Heart right ventricle (tissue), 16 donors: ENCODE results near the gene BFSP2. TPM values are rescaled to one million over a fixed set of nuclear protein-coding genes. Genes with fewer than 3 reads are reported as not detected.

ENCODE experiments used
- ATAC-seq, 8 donors: fragments of 200-7000 bp; cut with Tn5 transposase; one replicate each; pipeline ENCODE4 v1.9.1; 2020; ENCODE audit warnings: mild to moderate bottlenecking in 8 of 8, moderate library complexity in 8 of 8, moderate number of reproducible peaks in 1 of 8
- DNase-seq, 2 donors: peaks; one replicate each; pipeline ENCODE4 v3.0.0-alpha.2; 2020
- H3K27ac ChIP-seq, 10 donors: fragments of 200-600 bp; sonication (generic) in 2 of 10; one replicate each; pipeline versions ENCODE4 v1.5.0 to v1.8.0; 2020 to 2022; ENCODE audit warnings: mild to moderate bottlenecking in 3 of 10
- H3K27me3 ChIP-seq, 7 donors: fragments of 200-600 bp; one replicate each; pipeline ENCODE4 v1.8.0; 2021 to 2022; ENCODE audit warnings: mild to moderate bottlenecking in 2 of 7
- H3K36me3 ChIP-seq, 9 donors: fragments of 200-600 bp; sonication (generic) in 1 of 9; one replicate each; pipeline versions ENCODE4 v1.5.0 to v1.8.0; 2020 to 2022; ENCODE audit warnings: mild to moderate bottlenecking in 2 of 9
- H3K4me1 ChIP-seq, 9 donors: fragments of 200-600 bp; sonication (generic) in 1 of 9; one replicate each; pipeline versions ENCODE4 v1.5.0 to v1.8.0; 2020 to 2022; ENCODE audit warnings: mild to moderate bottlenecking in 4 of 9
- H3K4me3 ChIP-seq, 10 donors: fragments of 200-600 bp; sonication (generic) in 2 of 10; one replicate each; pipeline versions ENCODE4 v1.5.0 to v1.8.0; 2020 to 2022; ENCODE audit warnings: mild to moderate bottlenecking in 7 of 10, moderate library complexity in 2 of 10
- H3K9me3 ChIP-seq, 11 donors: fragments of 200-600 bp in 10 of 11; sonication (generic) in 2 of 11; one replicate each; pipeline versions ENCODE4 v1.5.0 to v1.8.0; 2013 to 2022; ENCODE audit warnings: mild to moderate bottlenecking in 2 of 11, control low read depth in 1 of 11, moderate library complexity in 1 of 11
- WGBS, 2 donors: extraction: QIAGEN DNeasy Blood & Tissue Kit; methylation state at CpG; one replicate each; pipeline ENCODE4 v1.1.7; 2013; ENCODE audit warnings: inconsistent platforms in 1 of 2; 5-methylcytosine and 5-hydroxymethylcytosine counted together
- intact Hi-C, 10 donors: fragments of 100-400 bp; cut with DNase I; formaldehyde crosslinking; loops; one replicate each; pipeline versions ENCODE4 v1.11.1 to v1.14.2; 2022
- polyA plus RNA-seq, 2 donors: library from polyadenylated mRNA; stranded (reverse); fragments of 200-250 nt; gene quantifications; one replicate each; pipeline ENCODE4 v1.2.3, GENCODE V29; 2013
- total RNA-seq, 10 donors: library from RNA; stranded (reverse); fragmentation: NEBNext Ultra II Directional in 3 of 10; extraction: Animal tissue kit (Norgen Biotek cat#: 25700) in 3 of 10; gene quantifications; one replicate each; pipeline versions ENCODE4 v1.2.1 to v1.2.4, GENCODE V29; 2021 to 2023
- TF ChIP-seq, protein P1 (sequence below), 9 donors: fragments of 200-600 bp; sonication (generic) in 2 of 9; IDR thresholded peaks; one replicate each; pipeline versions ENCODE4 v1.5.0 to v1.8.0; 2021 to 2022; ENCODE audit warnings: antibody characterized with exemption in 9 of 9, mild to moderate bottlenecking in 5 of 9, moderate library complexity in 1 of 9
- donor health status: Arrhythmogenic right ventricular cardiomyopathy.
- donor health status: ischemic (EF 13 %, LVEDD 7.1; RV severe dilation, severe dysfunction).
- donor health status: healthy with polysubstance abuse.
- donor health status: DM: no; HTN: yes; CAD: no.
- donor health status: DM: no; HTN: no; CAD: no.
- donor health status: ischemic (EF 25% LVEDD 6.9; RV normal size, moderate dysfunction).
- donor health status: ischemic (EF 25% LVEDD 5.7; RV mildly dilated, moderate dysfunction).
- donor health status: healthy.
- donor health status: DM: yes; HTN: yes; CAD: no.
- donor health status: Ischemic cardiomyopathy.
- donor health status: ischemic (EF 35%, LVEDD 5.7; RV mildly dilated, moderate dysfunction).
- donor health status: nonischemic (EF 11% LVEDD 7.7; RV severe dilation, severe dysfunction).
- donor health status: DM: yes; HTN: yes; CAD: no.
- donor health status: PGD.
- donor health status: ischemic (EF 29% LVEDD 5.4; RV normal size, mild dysfunction).
- donor health status: nonischemic (EF 23%, LVEDD 6.1; RV moderate dilation, normal function).

BFSP2 gene
- total and polyA plus RNA-seq, 12 donors: 0.17 TPM; not detected in 11

DNA sequence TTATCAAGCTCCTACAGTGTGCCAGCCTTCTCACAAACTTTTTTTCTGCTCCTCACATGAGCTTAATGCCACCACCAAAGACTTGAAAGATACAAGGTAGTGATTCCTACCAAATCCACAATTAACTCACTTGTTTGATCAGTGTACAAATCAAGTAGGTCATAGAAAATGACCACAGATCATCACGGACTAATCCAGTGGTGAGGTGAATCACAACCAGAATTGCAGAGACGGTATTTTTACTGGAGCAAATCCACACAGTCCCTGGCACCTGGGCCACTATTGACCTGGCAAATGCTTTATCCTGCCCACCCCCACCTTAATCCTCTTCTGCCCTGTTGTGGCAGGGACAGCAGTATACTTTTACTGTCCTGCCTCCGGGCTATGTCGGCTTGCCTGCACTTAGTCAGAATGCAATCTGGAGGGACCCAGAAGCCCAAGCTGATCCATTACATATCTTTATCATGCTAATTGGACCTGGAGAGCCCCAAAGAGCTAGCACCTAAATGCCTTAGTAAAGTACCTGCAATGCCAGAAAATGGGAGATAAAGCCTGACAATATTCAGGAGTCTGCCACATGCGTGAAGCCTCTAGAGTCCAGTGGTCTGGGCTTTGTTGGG is 89.7 kb downstream of the BFSP2 start:
- H3K4me1 ChIP-seq: no peaks in the 10 kb centered on the region
- DNase-seq: no peak
- H3K27me3 ChIP-seq: no peaks in the 10 kb centered on the region
- no peak overlapping the region for H3K27ac ChIP-seq
- intact Hi-C loops: loop anchor here in 3 of 10 donors (5.0 to 10.0 kb wide), 2 partner anchors 88 to 95 kb away; no protein-coding TSS in a partner anchor
- 90 to 93% methylated on average over 5 of the region's 5 CpGs for WGBS, 2 donors
- H3K9me3 ChIP-seq: peaks cover 0 to 14% (median 0%) of the 10 kb centered on the region in 11 donors
- TF ChIP-seq, protein P1, sequence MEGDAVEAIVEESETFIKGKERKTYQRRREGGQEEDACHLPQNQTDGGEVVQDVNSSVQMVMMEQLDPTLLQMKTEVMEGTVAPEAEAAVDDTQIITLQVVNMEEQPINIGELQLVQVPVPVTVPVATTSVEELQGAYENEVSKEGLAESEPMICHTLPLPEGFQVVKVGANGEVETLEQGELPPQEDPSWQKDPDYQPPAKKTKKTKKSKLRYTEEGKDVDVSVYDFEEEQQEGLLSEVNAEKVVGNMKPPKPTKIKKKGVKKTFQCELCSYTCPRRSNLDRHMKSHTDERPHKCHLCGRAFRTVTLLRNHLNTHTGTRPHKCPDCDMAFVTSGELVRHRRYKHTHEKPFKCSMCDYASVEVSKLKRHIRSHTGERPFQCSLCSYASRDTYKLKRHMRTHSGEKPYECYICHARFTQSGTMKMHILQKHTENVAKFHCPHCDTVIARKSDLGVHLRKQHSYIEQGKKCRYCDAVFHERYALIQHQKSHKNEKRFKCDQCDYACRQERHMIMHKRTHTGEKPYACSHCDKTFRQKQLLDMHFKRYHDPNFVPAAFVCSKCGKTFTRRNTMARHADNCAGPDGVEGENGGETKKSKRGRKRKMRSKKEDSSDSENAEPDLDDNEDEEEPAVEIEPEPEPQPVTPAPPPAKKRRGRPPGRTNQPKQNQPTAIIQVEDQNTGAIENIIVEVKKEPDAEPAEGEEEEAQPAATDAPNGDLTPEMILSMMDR (IDR thresholded peaks at IDR 0.05): no peak
- no peak for ATAC-seq
- H3K36me3 ChIP-seq: no peaks in the 10 kb centered on the region
- H3K4me3 ChIP-seq: no peak overlapping the region

DNA sequence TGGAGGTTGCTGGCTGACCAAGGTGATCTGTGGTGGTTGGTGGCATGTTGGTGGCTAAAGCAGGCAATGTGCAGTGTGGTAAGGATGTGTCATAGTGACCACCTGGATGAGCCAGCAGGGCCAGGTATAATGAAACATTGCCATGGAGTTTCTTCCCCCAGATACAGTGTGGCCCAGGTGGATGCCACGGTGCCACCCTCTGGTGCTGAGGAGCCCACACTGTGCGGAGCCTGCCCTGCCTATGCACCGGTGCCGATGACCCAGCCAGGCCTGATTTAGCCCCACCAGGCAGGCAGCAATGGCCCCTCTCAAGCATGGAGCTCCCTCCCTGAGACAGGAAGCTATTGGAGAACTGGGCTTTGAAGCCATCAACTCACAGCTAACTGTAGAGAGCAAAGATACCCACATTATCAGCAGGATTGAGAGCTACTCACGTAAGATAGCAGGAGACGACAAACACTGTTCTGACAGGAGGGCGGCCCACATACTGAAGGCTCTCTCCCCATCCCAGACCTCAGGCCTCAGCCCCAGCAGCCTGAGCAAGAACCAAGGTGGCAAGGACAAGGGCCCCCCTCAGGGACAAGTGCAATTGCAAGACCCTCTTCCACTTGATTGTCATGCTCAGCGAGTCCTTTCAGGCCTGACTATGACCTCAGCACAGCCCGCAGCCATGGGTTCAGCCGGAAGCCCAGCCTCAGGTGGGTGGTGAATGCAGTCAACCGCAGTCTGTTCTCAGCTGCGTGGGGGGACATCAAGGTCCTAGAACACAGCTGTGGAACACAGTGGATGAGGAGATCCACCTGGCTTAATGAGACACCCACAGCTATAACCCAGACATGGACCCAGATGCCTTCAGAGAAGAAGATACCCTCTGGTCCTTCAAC is 90.9 kb downstream of the BFSP2 start:
- Histone ChIP-seq H3K4me3 (no peak overlapping the region), H3K27me3 (no peaks in the 10 kb centered on the region), H3K9me3 (peaks cover 0 to 9% (median 0%) of the 10 kb centered on the region in 11 donors), H3K27ac (peak overlapping the region in 1 of 10 donors; percentile 14), H3K36me3 (no peaks in the 10 kb centered on the region), H3K4me1 (no peaks in the 10 kb centered on the region)
- intact Hi-C loops: loop anchor here in 1 of 10 donors (10.0 kb wide), 1 partner anchor 94 kb away; no protein-coding TSS in a partner anchor
- 87 to 93% methylated on average over 12 of the region's 12 CpGs for WGBS, 2 donors
- TF ChIP-seq, protein P1 (IDR thresholded peaks at IDR 0.05): no peak
- DNase-seq (no peak), ATAC-seq (no peak)

DNA sequence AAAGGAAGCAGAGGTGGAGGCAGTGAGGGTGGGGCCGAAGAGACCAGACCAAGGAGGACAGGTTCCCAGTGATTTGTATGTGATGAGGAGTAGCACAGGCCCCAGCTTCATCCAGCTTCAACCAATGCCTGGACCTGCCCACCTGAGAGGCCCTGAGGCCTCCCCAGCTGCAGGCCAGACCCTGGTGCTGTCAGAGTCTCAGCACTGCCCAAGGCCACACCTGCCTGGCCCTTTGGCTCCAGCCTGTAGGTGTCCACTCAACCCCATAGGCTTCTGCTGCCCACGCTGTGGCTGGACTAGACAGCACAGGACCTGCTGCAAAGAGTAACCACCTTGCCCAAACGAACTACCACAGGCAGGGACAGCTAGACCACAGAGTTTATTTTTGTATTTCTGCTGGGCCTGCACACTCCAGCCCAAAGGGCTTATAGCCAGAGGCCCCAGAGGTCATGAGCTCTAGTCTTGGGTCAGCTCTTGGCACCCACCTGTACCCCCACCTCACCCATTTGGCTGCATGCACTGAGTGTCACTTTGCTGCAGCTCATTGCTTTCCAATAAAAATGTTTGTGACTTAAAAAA is 91.7 kb downstream of the BFSP2 start:
- H3K9me3 ChIP-seq: peaks cover 0 to 5% (median 0%) of the 10 kb centered on the region in 11 donors
- no peak overlapping the region for H3K4me3 ChIP-seq
- DNase-seq (no peak), ATAC-seq (no peak)
- peak overlapping the region in 1 of 10 donors; percentile 14 for H3K27ac ChIP-seq
- intact Hi-C loops: loop anchor here in 1 of 10 donors (10.0 kb wide), 1 partner anchor 93 kb away; no protein-coding TSS in a partner anchor
- no peaks in the 10 kb centered on the region for H3K36me3 ChIP-seq
- TF ChIP-seq, protein P1 (IDR thresholded peaks at IDR 0.05): no peak
- no peaks in the 10 kb centered on the region for H3K27me3 ChIP-seq
- WGBS, 2 donors: 89 to 97% methylated on average over 3 of the region's 3 CpGs
- no peaks in the 10 kb centered on the region for H3K4me1 ChIP-seq

DNA sequence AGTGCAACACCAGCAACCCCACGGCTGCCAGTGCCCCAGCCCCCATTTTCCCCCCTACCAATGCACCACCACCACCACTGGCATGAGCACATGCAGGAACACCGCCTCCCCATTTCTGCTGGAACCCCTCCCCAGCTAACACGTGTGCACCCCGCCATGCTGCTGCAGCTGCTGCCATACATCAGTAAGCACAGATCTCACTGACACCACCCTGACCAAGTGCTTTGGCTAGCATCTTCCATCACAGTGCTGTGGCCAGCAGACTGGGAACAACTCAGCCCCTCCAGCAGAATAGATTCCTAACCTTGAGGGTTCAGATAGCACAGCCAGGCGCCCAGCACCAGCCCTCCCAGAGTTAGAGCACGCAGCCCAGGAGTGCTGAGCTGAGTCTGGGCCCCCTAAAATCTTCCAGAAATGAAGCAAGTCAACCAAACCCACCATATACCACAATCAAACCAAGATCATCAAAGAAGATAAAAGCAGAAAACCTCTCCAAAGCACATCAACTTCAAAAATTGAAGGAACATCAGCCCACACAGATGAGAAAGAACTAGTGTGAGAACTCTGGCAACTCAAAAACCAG is 92.4 kb downstream of the BFSP2 start:
- TF ChIP-seq, protein P1 (IDR thresholded peaks at IDR 0.05): no peak
- Histone ChIP-seq H3K27ac (no peak overlapping the region), H3K27me3 (no peaks in the 10 kb centered on the region), H3K36me3 (no peaks in the 10 kb centered on the region), H3K4me3 (no peak overlapping the region), H3K9me3 (no peaks in the 10 kb centered on the region), H3K4me1 (no peaks in the 10 kb centered on the region)
- 93% methylated on average over 6 of the region's 6 CpGs for WGBS, 2 donors
- ATAC-seq (no peak), DNase-seq (no peak)
- intact Hi-C loops: loop anchor here in 1 of 10 donors (10.0 kb wide), 1 partner anchor 93 kb away; no protein-coding TSS in a partner anchor
